Measurements from ENCODE around the gene GSTM4. TPM values are rescaled to one million over a fixed set of nuclear protein-coding genes. Genes with fewer than 3 reads are reported as not detected.
A peak's percentile ranks its signal among the peaks of the same experiment; 100 is the strongest.

Gene GSTM4
- total and polyA plus RNA-seq, 9 of the 15 experiments (the other 6 are each of a cell fraction or from before 2014, with no cell fraction given), result 18.8 to 53.4 (median 38.8) TPM

DNA sequence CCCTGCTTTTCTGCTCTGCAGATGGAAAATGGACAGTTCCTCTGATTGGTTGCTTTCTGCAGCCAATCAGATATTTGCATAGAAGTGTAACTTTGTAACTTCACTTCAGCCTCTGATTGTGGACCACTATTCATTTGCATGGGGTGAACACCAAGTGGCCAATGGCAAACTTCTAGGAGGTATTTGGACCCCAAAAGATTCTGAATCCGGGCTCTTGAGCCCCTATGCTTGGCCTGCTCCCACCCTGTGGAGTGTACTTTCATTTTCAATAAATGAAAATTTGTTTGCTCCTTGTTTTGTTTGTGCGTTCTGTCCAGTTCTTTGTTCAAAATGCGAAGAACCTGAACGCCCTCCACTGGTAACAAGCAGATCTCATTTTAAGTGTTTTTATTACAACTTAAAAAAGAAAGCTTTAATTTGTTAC, 6.4 kb upstream of the GSTM4 start:
- no peaks in the 10 kb centered on the region for H3K9me1 ChIP-seq (ENCODE audit: control insufficient read depth, insufficient read depth, low read length)
- ChIA-PET POLR2A (interaction anchor here (1.0 to 2.7 kb wide), 4 partner anchors 10 to 127 kb away, joined by 4 to 10 read pairs (median 7); partner anchors contain the start of gene GNAI3), CTCF (ENCODE audit: low intra/inter-chr PET ratio) (interaction anchor here (0.8 to 3.0 kb wide), 5 partner anchors 9 to 153 kb away, joined by 3 to 22 read pairs (median 5); no protein-coding TSS in a partner anchor)
- H2AFZ ChIP-seq (ENCODE audit: low read depth, low read length), result peak overlapping the region; percentile 75
- intact Hi-C loops (cut with micrococcal nuclease) (loop anchor here (1.0 to 10.0 kb wide), 2 partner anchors 103 to 465 kb away; partner anchors contain the start of gene UBL4B), in situ Hi-C loops (cut with MboI) (loop anchor here (10.0 kb wide), 1 partner anchor 365 kb away; no protein-coding TSS in a partner anchor)
- H3K4me1 ChIP-seq (replicated peaks in 1 of 2; ENCODE audit: control insufficient read depth in 2 of 2, insufficient read depth in 2 of 2, low read length in 2 of 2), result peaks cover 4% of the 10 kb centered on the region in 2 experiments; a peak in 4 of 5 replicates
- no peaks in the 10 kb centered on the region for H4K20me1 ChIP-seq (replicated peaks; ENCODE audit: control insufficient read depth, insufficient read depth, low read length)
- 0 out of 5 replicates have a peak, but pooled peaks cover 0 to 2% of the 10 kb centered on the region in 2 experiments for H3K27me3 ChIP-seq (ENCODE audit: control insufficient read depth in 2 of 2, insufficient read depth in 2 of 2, low read length in 2 of 2)
- FAIRE-seq, result peak; percentile 71
- no TSS peak for BruUV-seq (replicated peaks)
- H3K27ac ChIP-seq (ENCODE audit: extremely low read depth, low read depth, low read length), result no peak overlapping the region
- peak overlapping the region; percentile 19; the same call in 1 of the 2 replicates for H3K4me3 ChIP-seq
- DNase-seq (ENCODE audit: extremely low read depth in 1 of 4, low spot score in 3 of 4), result peak; percentile 37 to 53 (median 48)
- WGBS (ENCODE audit: insufficient coverage, low coverage, missing lambda C conversion rate), result 5% methylated on average over 4 of the region's 4 CpGs
- no peaks in the 10 kb centered on the region for H3K79me2 ChIP-seq (ENCODE audit: control insufficient read depth, insufficient read depth, low read length)
- no peak overlapping the region for H3K9ac ChIP-seq (ENCODE audit: insufficient read depth in 1 of 2, low read depth in 2 of 2, low read length in 2 of 2)
- no peaks in the 10 kb centered on the region; the same call in 1 of the 2 replicates for H3K9me3 ChIP-seq (replicated peaks; ENCODE audit: control insufficient read depth, insufficient read depth, low read depth, low read length)
- ATAC-seq, result peak; percentile 87
- 0 out of 2 replicates have a peak overlapping the region, but pooled peaks have one; percentile 35 for H3K4me2 ChIP-seq (ENCODE audit: insufficient read depth, low read length)
- no peaks in the 10 kb centered on the region for H3K36me3 ChIP-seq (ENCODE audit: control insufficient read depth, insufficient read depth, low read length)
- TF ChIP-seq SP1 (CRISPR knock-in tag; IDR thresholded peaks at IDR 0.05) (no peak), RAD21 (CRISPR knock-in tag; conservative IDR thresholded peaks at IDR 0.05 in 1 of 2, IDR thresholded peaks at IDR 0.05 in 1 of 2) (peak; percentile 64 to 74), LARP7 (IDR thresholded peaks at IDR 0.05) (no peak), NCOA1 (IDR thresholded peaks at IDR 0.05; ENCODE audit: low read depth) (no peak), FOS (IDR thresholded peaks at IDR 0.05; ENCODE audit: extremely low read depth, insufficient read length) (no peak), CBX8 (IDR thresholded peaks at IDR 0.05; ENCODE audit: borderline replicate concordance, extremely low read depth, low read depth, low read length, poor library complexity, severe bottlenecking) (no peak)
- TF ChIP-seq, protein P1, sequence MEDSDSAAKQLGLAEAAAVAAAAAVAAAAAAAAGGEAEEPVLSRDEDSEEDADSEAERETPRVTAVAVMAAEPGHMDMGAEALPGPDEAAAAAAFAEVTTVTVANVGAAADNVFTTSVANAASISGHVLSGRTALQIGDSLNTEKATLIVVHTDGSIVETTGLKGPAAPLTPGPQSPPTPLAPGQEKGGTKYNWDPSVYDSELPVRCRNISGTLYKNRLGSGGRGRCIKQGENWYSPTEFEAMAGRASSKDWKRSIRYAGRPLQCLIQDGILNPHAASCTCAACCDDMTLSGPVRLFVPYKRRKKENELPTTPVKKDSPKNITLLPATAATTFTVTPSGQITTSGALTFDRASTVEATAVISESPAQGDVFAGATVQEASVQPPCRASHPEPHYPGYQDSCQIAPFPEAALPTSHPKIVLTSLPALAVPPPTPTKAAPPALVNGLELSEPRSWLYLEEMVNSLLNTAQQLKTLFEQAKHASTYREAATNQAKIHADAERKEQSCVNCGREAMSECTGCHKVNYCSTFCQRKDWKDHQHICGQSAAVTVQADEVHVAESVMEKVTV (CRISPR knock-in tag; IDR thresholded peaks at IDR 0.05), result peak; percentile 59
- TF ChIP-seq, protein P2, sequence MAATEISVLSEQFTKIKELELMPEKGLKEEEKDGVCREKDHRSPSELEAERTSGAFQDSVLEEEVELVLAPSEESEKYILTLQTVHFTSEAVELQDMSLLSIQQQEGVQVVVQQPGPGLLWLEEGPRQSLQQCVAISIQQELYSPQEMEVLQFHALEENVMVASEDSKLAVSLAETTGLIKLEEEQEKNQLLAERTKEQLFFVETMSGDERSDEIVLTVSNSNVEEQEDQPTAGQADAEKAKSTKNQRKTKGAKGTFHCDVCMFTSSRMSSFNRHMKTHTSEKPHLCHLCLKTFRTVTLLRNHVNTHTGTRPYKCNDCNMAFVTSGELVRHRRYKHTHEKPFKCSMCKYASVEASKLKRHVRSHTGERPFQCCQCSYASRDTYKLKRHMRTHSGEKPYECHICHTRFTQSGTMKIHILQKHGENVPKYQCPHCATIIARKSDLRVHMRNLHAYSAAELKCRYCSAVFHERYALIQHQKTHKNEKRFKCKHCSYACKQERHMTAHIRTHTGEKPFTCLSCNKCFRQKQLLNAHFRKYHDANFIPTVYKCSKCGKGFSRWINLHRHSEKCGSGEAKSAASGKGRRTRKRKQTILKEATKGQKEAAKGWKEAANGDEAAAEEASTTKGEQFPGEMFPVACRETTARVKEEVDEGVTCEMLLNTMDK (IDR thresholded peaks at IDR 0.05; ENCODE audit: borderline replicate concordance, insufficient read depth, low read depth, low read length, poor library complexity, severe bottlenecking), result peak; percentile 12
- TF ChIP-seq, protein P3, sequence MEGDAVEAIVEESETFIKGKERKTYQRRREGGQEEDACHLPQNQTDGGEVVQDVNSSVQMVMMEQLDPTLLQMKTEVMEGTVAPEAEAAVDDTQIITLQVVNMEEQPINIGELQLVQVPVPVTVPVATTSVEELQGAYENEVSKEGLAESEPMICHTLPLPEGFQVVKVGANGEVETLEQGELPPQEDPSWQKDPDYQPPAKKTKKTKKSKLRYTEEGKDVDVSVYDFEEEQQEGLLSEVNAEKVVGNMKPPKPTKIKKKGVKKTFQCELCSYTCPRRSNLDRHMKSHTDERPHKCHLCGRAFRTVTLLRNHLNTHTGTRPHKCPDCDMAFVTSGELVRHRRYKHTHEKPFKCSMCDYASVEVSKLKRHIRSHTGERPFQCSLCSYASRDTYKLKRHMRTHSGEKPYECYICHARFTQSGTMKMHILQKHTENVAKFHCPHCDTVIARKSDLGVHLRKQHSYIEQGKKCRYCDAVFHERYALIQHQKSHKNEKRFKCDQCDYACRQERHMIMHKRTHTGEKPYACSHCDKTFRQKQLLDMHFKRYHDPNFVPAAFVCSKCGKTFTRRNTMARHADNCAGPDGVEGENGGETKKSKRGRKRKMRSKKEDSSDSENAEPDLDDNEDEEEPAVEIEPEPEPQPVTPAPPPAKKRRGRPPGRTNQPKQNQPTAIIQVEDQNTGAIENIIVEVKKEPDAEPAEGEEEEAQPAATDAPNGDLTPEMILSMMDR (IDR thresholded peaks at IDR 0.05 in 2 of 3, conservative IDR thresholded peaks at IDR 0.05 in 1 of 3; ENCODE audit: insufficient read depth in 2 of 3, low read depth in 1 of 3, low read length in 3 of 3), result peak; percentile 51 to 74 (median 52); a peak in 5 of 6 replicates
- TF ChIP-seq, protein P4, sequence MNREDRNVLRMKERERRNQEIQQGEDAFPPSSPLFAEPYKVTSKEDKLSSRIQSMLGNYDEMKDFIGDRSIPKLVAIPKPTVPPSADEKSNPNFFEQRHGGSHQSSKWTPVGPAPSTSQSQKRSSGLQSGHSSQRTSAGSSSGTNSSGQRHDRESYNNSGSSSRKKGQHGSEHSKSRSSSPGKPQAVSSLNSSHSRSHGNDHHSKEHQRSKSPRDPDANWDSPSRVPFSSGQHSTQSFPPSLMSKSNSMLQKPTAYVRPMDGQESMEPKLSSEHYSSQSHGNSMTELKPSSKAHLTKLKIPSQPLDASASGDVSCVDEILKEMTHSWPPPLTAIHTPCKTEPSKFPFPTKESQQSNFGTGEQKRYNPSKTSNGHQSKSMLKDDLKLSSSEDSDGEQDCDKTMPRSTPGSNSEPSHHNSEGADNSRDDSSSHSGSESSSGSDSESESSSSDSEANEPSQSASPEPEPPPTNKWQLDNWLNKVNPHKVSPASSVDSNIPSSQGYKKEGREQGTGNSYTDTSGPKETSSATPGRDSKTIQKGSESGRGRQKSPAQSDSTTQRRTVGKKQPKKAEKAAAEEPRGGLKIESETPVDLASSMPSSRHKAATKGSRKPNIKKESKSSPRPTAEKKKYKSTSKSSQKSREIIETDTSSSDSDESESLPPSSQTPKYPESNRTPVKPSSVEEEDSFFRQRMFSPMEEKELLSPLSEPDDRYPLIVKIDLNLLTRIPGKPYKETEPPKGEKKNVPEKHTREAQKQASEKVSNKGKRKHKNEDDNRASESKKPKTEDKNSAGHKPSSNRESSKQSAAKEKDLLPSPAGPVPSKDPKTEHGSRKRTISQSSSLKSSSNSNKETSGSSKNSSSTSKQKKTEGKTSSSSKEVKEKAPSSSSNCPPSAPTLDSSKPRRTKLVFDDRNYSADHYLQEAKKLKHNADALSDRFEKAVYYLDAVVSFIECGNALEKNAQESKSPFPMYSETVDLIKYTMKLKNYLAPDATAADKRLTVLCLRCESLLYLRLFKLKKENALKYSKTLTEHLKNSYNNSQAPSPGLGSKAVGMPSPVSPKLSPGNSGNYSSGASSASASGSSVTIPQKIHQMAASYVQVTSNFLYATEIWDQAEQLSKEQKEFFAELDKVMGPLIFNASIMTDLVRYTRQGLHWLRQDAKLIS (CRISPR knock-in tag; IDR thresholded peaks at IDR 0.05), result 0 out of 2 replicates have a peak, but pooled peaks have one; percentile 23

Measured in K562 (cell line).